GM19351 (cell line): ENCODE results near the gene SSR3.

Experiments
- ATAC-seq: cut with Tn5 transposase; IDR thresholded peaks from one replicate; pipeline ENCODE4 v1.9.1; 2021; ENCODE audit warnings: mild to moderate bottlenecking, moderate library complexity; ENCODE audit not compliant: unreplicated experiment

The SSR3 gene

DNA sequence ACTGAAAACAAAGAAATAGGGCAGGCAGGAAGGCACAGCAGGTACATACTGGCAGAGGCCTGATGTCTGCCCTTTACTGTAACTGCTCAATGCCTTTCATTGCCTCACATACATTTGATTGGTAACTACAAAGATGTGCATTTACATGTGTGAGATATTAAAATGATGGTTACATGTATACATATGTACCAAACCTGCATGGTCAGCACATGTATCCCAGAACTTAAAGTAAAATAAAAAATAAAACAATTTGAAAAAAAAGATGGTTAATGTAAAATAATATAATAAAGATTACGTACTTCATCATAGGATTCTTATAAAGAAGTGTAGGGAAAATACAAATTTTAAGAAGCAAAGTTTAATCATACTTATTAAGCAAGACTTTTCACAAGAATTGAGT, 15.1 kb downstream of the SSR3 start:
- ATAC-seq = no peak

DNA sequence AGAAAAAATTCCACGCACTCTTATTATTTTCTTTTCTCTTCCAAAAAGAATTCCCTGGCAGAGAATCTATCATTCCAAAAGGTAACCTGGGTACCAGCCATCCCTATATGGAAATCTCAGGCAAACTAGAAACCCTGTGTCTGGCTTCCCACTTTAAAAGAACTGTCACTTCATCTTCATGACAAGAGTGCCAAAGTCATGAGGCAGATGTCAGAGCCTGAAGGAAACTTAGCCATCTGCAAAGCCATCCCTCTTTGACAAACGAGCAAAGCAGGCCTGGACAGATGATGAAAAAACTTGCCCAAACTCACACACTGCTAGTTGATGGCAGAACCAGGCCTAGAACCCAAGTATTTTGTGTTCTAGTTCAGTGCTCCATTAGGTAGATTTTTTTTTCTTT, 15.9 kb downstream of the SSR3 start:
- ATAC-seq = no peak

DNA sequence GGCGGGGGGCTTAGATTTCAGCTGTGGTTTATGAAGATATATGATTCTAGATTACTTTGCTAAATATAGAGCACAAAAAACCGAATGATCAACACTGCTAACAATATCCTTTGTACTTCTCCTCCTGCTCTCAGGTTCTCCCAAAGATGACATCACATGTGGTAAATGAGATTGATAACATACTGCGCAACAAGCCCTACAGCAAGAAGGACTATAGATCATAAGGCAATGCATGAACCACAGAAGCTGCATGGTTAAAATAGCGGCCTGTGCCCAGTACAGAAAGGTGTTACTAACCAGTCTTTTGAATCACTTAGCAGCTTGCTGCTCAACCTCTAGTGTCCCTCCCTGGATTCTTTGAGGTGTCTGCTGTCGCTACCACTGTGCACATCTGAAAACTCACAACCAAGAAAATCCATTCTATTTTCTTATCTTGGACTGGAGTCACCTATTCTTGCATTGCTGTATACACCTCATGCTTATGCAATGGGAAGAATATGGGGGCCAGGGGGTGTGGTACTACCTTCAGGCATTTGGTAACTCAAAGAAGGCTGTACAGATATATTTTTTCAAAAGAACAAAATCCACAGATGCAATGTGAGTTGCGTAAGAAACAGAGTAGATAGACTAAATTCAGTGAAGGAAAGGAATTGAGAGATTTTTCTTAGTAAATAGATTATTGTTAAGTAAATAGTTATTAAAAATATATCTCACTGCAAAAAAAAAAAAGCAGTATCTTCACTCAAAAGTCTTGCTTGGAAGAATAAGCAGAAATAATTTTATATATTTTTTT, 18.2 kb downstream of the SSR3 start:
- ATAC-seq = no peak

GRCh38 chr3:156535798-156536197, 19.1 kb downstream of the SSR3 start:
- no peak for ATAC-seq

DNA sequence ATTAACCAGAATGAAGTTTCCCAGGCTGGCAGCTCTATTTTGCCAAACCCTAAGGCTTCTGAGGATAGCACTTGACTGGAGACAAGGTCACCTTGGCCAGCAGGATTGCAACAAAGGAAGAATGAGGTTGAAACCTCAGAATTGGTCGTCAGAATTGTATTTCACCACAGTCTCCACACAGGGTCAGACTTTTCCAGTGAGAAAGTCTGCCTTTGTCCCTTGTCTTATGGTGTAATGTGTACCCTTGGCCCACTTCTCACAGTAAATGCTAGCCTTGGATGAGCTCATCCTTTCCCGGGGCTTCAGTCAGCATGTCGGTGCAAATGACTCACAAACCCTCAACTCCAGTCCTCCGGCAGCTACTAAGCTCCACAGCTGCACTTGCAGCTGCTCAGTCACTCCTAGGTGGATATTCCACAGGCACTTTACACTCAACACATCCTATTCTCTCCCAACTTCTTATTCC, 19.7 kb downstream of the SSR3 start:
- ATAC-seq = no peak

DNA sequence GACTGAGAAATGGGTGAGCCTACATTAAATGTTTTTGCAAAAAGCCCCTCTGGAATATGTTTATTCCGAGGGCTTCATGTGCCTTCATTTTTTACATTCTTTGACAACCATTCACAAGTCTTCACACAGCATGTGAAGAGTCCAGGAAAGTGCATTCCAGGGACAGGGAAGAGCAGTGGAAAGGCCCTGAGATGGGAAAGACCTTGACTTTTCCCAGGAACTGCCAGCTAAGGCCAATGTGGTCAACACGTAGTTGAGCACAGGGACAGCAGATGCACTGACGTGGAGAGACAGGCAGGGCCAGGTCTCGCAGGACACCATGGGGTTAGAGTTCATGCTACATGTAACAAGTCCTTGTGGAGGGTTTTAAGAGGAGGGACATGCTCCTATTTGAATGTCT, 21.7 kb downstream of the SSR3 start:
- no peak for ATAC-seq

GRCh38 chr3:156532730-156533129, 22.2 kb downstream of the SSR3 start:
- ATAC-seq = no peak

GRCh38 chr3:156530980-156531379, 23.9 kb downstream of the SSR3 start:
- ATAC-seq = no peak

- ATAC-seq = no peak
These were observed 27.9 kb downstream of the SSR3 start for GRCh38 chr3:156527060-156527459.

DNA sequence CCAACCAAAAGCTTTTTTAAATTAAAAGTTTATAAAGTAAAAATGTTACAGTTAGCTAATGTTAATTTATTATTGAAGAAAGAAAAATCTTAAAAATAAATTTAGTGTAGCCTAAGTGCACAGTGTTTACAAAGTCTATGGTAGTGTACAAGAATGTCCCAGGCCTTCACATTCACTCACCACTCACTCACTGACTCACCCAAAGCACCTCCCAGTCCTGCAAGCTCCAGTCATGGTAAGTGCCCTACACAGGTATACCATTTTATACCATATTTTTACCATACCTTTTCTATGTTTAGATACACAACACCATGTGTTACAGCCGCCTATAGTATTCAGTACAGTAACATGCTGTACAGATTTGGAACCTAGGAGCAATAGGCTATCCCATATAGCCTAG, 29.1 kb downstream of the SSR3 start:
- no peak for ATAC-seq

GRCh38 chr3:156522673-156523072, 32.2 kb downstream of the SSR3 start:
- ATAC-seq = no peak

- peak; percentile 44 for ATAC-seq
These were observed 35.2 kb downstream of the SSR3 start for GRCh38 chr3:156519758-156520162.

GRCh38 chr3:156518726-156519125, 36.2 kb downstream of the SSR3 start:
- ATAC-seq = no peak

- no peak for ATAC-seq
These were observed 38.0 kb downstream of the SSR3 start for GRCh38 chr3:156516961-156517360.

DNA sequence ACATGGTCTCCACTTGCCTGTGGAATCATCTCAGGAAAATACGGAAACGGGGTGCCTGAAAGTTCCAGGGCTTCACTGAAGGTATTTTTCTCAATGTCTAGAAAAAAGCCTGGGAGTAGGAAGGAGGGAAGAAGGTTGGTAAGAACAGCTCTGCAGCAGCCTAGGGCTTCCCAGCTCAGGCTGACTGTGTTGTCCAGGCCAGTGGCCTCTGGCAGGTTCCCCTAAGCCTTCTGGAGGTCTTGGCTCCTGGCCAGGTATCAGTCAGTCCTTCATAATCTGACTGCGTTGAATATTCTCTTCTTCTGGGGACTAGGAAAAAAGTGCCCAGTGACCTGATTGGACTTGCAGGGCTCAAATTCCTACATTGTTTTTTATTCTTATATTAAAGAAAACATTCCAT, 38.6 kb downstream of the SSR3 start:
- ATAC-seq = no peak

- no peak for ATAC-seq
These were observed 41.3 kb downstream of the SSR3 start for GRCh38 chr3:156513619-156514018.

- no peak for ATAC-seq
These were observed 42.8 kb downstream of the SSR3 start for GRCh38 chr3:156511987-156512677.

GRCh38 chr3:156509189-156510174, 45.4 kb downstream of the SSR3 start:
- no peak for ATAC-seq

- ATAC-seq = no peak
These were observed 47.6 kb downstream of the SSR3 start for GRCh38 chr3:156507285-156507684.

DNA sequence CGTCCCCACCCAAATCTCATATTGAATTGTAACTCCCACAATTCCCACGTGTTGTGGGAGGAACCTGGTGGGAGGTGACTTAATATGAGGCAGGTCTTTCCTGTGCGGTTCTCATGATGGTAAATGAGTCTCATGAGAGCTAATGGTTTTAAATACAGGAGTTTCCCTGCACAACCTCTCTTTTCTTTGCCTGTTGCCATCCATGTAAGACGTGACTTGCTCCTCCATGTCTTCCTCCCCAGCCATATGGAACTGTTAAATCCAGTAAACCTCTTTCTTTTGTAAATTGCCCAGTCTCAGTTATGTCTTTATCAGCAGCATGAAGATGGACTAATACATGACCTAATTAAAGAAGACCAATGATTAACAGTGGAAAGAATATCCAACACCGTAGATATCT, 56.6 kb downstream of the SSR3 start:
- ATAC-seq = no peak

GRCh38 chr3:156497326-156497725, 57.6 kb downstream of the SSR3 start:
- ATAC-seq = no peak
